ENCODE measurements around the gene SBSN.

The SBSN gene

GRCh38 chr19:35560271-35560670 lies 32.2 kb upstream of the SBSN start:
- Histone ChIP-seq H3K36me3 (ENCODE audit: control insufficient read depth, insufficient read depth, low read length, severe bottlenecking) (no peaks in the 10 kb centered on the region), H3K9me3 (ENCODE audit: control insufficient read depth, low read length) (no peaks in the 10 kb centered on the region), H3K9ac (ENCODE audit: low read length) (no peak overlapping the region), H3K4me1 (ENCODE audit: control insufficient read depth, insufficient read depth, low read length) (no peaks in the 10 kb centered on the region), H3K4me3 (ENCODE audit: low read length) (no peak overlapping the region), H3K27me3 (replicated peaks; ENCODE audit: control insufficient read depth, insufficient read depth, low read length) (peaks cover 71% of the 10 kb centered on the region)
- DNase-seq (ENCODE audit: low read depth): no peak

GRCh38 chr19:35559781-35560180 lies 31.7 kb upstream of the SBSN start:
- no peak for DNase-seq (ENCODE audit: low read depth)
- Histone ChIP-seq H3K4me3 (ENCODE audit: low read length) (no peak overlapping the region), H3K36me3 (ENCODE audit: control insufficient read depth, insufficient read depth, low read length, severe bottlenecking) (no peaks in the 10 kb centered on the region), H3K4me1 (ENCODE audit: control insufficient read depth, insufficient read depth, low read length) (no peaks in the 10 kb centered on the region), H3K9me3 (ENCODE audit: control insufficient read depth, low read length) (no peaks in the 10 kb centered on the region), H3K27me3 (replicated peaks; ENCODE audit: control insufficient read depth, insufficient read depth, low read length) (peaks cover 66% of the 10 kb centered on the region), H3K9ac (ENCODE audit: low read length) (no peak overlapping the region)

GRCh38 chr19:35559281-35559659 lies 31.2 kb upstream of the SBSN start:
- no peaks in the 10 kb centered on the region for H3K4me1 ChIP-seq (ENCODE audit: control insufficient read depth, insufficient read depth, low read length)
- peaks cover 63% of the 10 kb centered on the region for H3K27me3 ChIP-seq (replicated peaks; ENCODE audit: control insufficient read depth, insufficient read depth, low read length)

GRCh38 chr19:35558400-35559280 lies 30.5 kb upstream of the SBSN start:
- Histone ChIP-seq H3K9me3 (ENCODE audit: control insufficient read depth, low read length) (no peaks in the 10 kb centered on the region), H3K36me3 (ENCODE audit: control insufficient read depth, insufficient read depth, low read length, severe bottlenecking) (no peaks in the 10 kb centered on the region), H3K9ac (ENCODE audit: low read length) (no peak overlapping the region), H3K4me3 (ENCODE audit: low read length) (no peak overlapping the region), H3K27me3 (replicated peaks; ENCODE audit: control insufficient read depth, insufficient read depth, low read length) (peaks cover 60% of the 10 kb centered on the region), H3K4me1 (ENCODE audit: control insufficient read depth, insufficient read depth, low read length) (no peaks in the 10 kb centered on the region)
- DNase-seq (ENCODE audit: low read depth): no peak

More at GRCh38 chr19:35559281-35559659, 31.2 kb upstream of the SBSN start:
- H3K9me3 ChIP-seq (ENCODE audit: control insufficient read depth, low read length): no peaks in the 10 kb centered on the region
- no peak overlapping the region for H3K9ac ChIP-seq (ENCODE audit: low read length)
- no peaks in the 10 kb centered on the region for H3K36me3 ChIP-seq (ENCODE audit: control insufficient read depth, insufficient read depth, low read length, severe bottlenecking)
- H3K4me3 ChIP-seq (ENCODE audit: low read length): no peak overlapping the region
- no peak for DNase-seq (ENCODE audit: low read depth)

- Histone ChIP-seq H3K27me3 (replicated peaks; ENCODE audit: control insufficient read depth, insufficient read depth, low read length) (peaks cover 58% of the 10 kb centered on the region), H3K9me3 (ENCODE audit: control insufficient read depth, low read length) (no peaks in the 10 kb centered on the region)
Measured at GRCh38 chr19:35557539-35558399, 29.7 kb upstream of the SBSN start.

GRCh38 chr19:35556846-35557538 lies 28.9 kb upstream of the SBSN start:
- Histone ChIP-seq H3K4me1 (ENCODE audit: control insufficient read depth, insufficient read depth, low read length) (no peaks in the 10 kb centered on the region), H3K9me3 (ENCODE audit: control insufficient read depth, low read length) (no peaks in the 10 kb centered on the region), H3K27me3 (replicated peaks; ENCODE audit: control insufficient read depth, insufficient read depth, low read length) (peaks cover 50% of the 10 kb centered on the region), H3K36me3 (ENCODE audit: control insufficient read depth, insufficient read depth, low read length, severe bottlenecking) (no peaks in the 10 kb centered on the region), H3K4me3 (ENCODE audit: low read length) (no peak overlapping the region), H3K9ac (ENCODE audit: low read length) (no peak overlapping the region)
- DNase-seq (ENCODE audit: low read depth): no peak

More at GRCh38 chr19:35557539-35558399, 29.7 kb upstream of the SBSN start:
- H3K36me3 ChIP-seq (ENCODE audit: control insufficient read depth, insufficient read depth, low read length, severe bottlenecking): no peaks in the 10 kb centered on the region
- H3K4me1 ChIP-seq (ENCODE audit: control insufficient read depth, insufficient read depth, low read length): no peaks in the 10 kb centered on the region
- DNase-seq (ENCODE audit: low read depth): peak; percentile 50
- no peak overlapping the region for H3K9ac ChIP-seq (ENCODE audit: low read length)
- H3K4me3 ChIP-seq (ENCODE audit: low read length): no peak overlapping the region

GRCh38 chr19:35556025-35556590 lies 28.0 kb upstream of the SBSN start:
- Histone ChIP-seq H3K9me3 (ENCODE audit: control insufficient read depth, low read length) (no peaks in the 10 kb centered on the region), H3K9ac (ENCODE audit: low read length) (no peak overlapping the region), H3K36me3 (ENCODE audit: control insufficient read depth, insufficient read depth, low read length, severe bottlenecking) (no peaks in the 10 kb centered on the region), H3K27me3 (replicated peaks; ENCODE audit: control insufficient read depth, insufficient read depth, low read length) (peaks cover 45% of the 10 kb centered on the region), H3K4me1 (ENCODE audit: control insufficient read depth, insufficient read depth, low read length) (no peaks in the 10 kb centered on the region), H3K4me3 (ENCODE audit: low read length) (no peak overlapping the region)
- DNase-seq (ENCODE audit: low read depth): no peak

- H3K4me3 ChIP-seq (ENCODE audit: low read length): no peak overlapping the region
- H3K4me1 ChIP-seq (ENCODE audit: control insufficient read depth, insufficient read depth, low read length): no peaks in the 10 kb centered on the region
- no peaks in the 10 kb centered on the region for H3K9me3 ChIP-seq (ENCODE audit: control insufficient read depth, low read length)
- no peak for DNase-seq (ENCODE audit: low read depth)
- H3K9ac ChIP-seq (ENCODE audit: low read length): no peak overlapping the region
- H3K27me3 ChIP-seq (replicated peaks; ENCODE audit: control insufficient read depth, insufficient read depth, low read length): peaks cover 39% of the 10 kb centered on the region
- H3K36me3 ChIP-seq (ENCODE audit: control insufficient read depth, insufficient read depth, low read length, severe bottlenecking): no peaks in the 10 kb centered on the region
Measured at GRCh38 chr19:35555301-35556005, 27.3 kb upstream of the SBSN start.

- Histone ChIP-seq H3K4me1 (ENCODE audit: control insufficient read depth, insufficient read depth, low read length) (no peaks in the 10 kb centered on the region), H3K9me3 (ENCODE audit: control insufficient read depth, low read length) (no peaks in the 10 kb centered on the region), H3K4me3 (ENCODE audit: low read length) (no peak overlapping the region), H3K36me3 (ENCODE audit: control insufficient read depth, insufficient read depth, low read length, severe bottlenecking) (no peaks in the 10 kb centered on the region), H3K9ac (ENCODE audit: low read length) (no peak overlapping the region), H3K27me3 (replicated peaks; ENCODE audit: control insufficient read depth, insufficient read depth, low read length) (peaks cover 27% of the 10 kb centered on the region)
- DNase-seq (ENCODE audit: low read depth): no peak
Measured at GRCh38 chr19:35554076-35554475, 26.0 kb upstream of the SBSN start.

GRCh38 chr19:35553385-35554000 lies 25.4 kb upstream of the SBSN start:
- DNase-seq (ENCODE audit: low read depth): no peak
- Histone ChIP-seq H3K4me1 (ENCODE audit: control insufficient read depth, insufficient read depth, low read length) (no peaks in the 10 kb centered on the region), H3K4me3 (ENCODE audit: low read length) (no peak overlapping the region), H3K36me3 (ENCODE audit: control insufficient read depth, insufficient read depth, low read length, severe bottlenecking) (no peaks in the 10 kb centered on the region), H3K27me3 (replicated peaks; ENCODE audit: control insufficient read depth, insufficient read depth, low read length) (peaks cover 22% of the 10 kb centered on the region), H3K9me3 (ENCODE audit: control insufficient read depth, low read length) (no peaks in the 10 kb centered on the region), H3K9ac (ENCODE audit: low read length) (no peak overlapping the region)
